Esophagus mucosa (tissue), 1 donor: Measurements from ENCODE around the gene ZNF729. TPM values are rescaled to one million over a fixed set of nuclear protein-coding genes. Genes with fewer than 3 reads are reported as not detected.
"Not testable (repeated sequence)": the region's sequence is repeated elsewhere in the genome, so short reads cannot be mapped to it uniquely, and the experiment has no call there.

ENCODE experiments used
- ATAC-seq: fragments of 200-7000 bp; cut with Tn5 transposase; one replicate; pipeline ENCODE4 v1.9.1; 2020
- total RNA-seq: library from RNA; stranded (reverse); gene quantifications from one replicate; pipeline ENCODE4 v1.2.4, GENCODE V29; 2023
- donor health status: DM: yes; HTN: yes; CAD: no.

The ZNF729 gene
- not detected for total RNA-seq

- no peak for ATAC-seq
Observed at GRCh38 chr19:22286151-22286810, at the start of gene ZNF729. ZNF729 (plus strand) TSS chr19:22286441; CDS start chr19:22286526, 85 bp downstream.

- no peak for ATAC-seq
Observed at GRCh38 chr19:22256856-22257255, 29.4 kb upstream of the ZNF729 start.

DNA sequence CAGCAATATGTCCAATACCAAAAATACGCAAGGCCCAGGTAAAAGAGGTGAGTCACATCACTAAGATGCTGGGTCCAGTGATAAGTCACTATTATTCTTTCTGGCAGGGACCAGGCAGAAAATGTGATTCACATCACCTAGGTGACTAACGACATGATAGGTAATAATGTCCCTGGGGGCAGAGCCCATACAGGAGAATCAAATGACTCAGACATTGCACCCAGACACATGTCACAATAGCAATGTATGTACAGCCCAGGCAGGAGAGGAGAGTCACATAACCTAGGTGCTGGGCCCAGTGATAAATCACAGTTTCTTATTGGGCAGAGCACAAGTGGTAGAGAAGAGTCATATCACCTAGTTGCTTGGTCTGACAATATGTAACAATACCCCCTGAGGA, 28.9 kb upstream of the ZNF729 start:
- no peak for ATAC-seq

DNA sequence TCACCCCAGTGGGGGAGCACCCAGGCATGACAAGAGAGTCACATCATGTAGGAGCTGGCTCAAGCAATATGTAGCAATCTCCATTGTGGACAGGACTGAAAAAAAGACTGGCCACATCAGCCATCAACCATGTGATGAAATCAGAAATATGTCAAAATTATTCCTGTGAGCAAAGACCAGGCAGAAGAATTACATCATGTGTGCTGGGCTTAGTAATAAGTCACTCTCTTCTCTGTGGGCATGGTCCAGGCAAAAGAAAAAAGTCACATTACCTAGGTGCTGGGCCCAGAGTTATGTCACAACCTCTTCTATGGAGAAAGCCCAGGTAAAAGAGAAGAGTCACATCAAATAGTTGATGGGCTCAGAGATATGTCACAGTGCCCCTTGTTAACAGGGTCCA, 28.3 kb upstream of the ZNF729 start:
- ATAC-seq: no peak

GRCh38 chr19:22260499-22260898, 25.7 kb upstream of the ZNF729 start:
- ATAC-seq: no peak

GRCh38 chr19:22261596-22261995, 24.6 kb upstream of the ZNF729 start:
- ATAC-seq: no peak

GRCh38 chr19:22263121-22263520, 23.1 kb upstream of the ZNF729 start:
- ATAC-seq: no peak

GRCh38 chr19:22321554-22321953, 35.3 kb downstream of the ZNF729 start:
- not testable (repeated sequence) for ATAC-seq

- ATAC-seq: no peak
Observed at GRCh38 chr19:22326219-22326618, 40.0 kb downstream of the ZNF729 start.

GRCh38 chr19:22327321-22327720, 41.1 kb downstream of the ZNF729 start:
- no peak for ATAC-seq

GRCh38 chr19:22331521-22331920, 45.3 kb downstream of the ZNF729 start:
- no peak for ATAC-seq

DNA sequence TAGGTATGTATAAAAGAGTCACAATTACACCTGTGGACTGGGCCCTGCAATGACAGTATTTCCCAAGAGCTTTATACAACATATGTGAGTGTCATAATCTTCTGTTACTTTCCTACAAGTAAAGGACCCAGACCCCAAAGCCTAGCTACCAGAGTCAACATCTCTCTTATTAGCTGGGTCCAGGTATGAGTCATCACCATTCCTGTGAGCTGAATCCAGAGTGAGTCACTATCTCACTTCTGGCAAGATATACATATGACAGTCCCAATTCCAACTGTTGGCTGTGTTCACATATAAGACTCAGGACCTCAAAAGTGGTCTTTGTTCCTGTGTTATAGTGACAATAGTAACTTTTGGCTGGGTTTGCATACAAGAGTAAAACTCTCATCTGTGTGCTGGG, 46.7 kb downstream of the ZNF729 start:
- no peak for ATAC-seq

- no peak for ATAC-seq
Observed at GRCh38 chr19:22335716-22336115, 49.5 kb downstream of the ZNF729 start.

DNA sequence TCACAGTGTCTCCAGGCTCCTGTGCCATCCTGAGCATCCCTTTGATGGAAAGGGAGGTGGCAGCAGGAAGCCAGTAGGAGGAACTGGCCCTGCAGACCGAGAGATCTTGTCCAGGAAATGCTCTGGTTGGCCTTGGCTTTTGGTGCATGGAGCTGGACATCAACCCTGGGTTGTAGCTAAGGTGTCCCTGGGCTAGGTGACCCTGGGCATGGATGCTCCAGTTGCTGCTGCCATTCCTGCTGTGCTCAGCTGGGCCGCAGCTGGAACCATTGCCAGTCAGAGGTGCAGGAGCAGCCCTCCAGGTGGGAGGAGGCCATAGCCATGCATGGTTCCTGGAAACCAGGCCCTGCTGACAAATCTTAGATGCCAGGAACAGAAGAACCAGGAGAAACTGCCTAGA, 68.4 kb downstream of the ZNF729 start:
- no peak for ATAC-seq

Other genes with a start within 250 kb of the ZNF729 start
- gene ZNF257, start 234.0 kb upstream of the ZNF729 start, total RNA-seq: 0.68 TPM
- gene ZNF676, start 89.5 kb upstream of the ZNF729 start, total RNA-seq: 0.12 TPM
- not detected for gene ZNF98, start 135.9 kb downstream of the ZNF729 start, total RNA-seq